HG03039 (cell line): Measurements from ENCODE around the gene ETV1.
"Not testable (repeated sequence)": the region's sequence is repeated elsewhere in the genome, so short reads cannot be mapped to it uniquely, and the experiment has no call there.

ENCODE experiments used
- ATAC-seq: cut with Tn5 transposase; IDR thresholded peaks from one replicate; pipeline ENCODE4 v1.9.1; 2021; ENCODE audit warnings: mild to moderate bottlenecking, moderate library complexity; ENCODE audit not compliant: unreplicated experiment

ETV1 gene

GRCh38 chr7:13933536-13933935 is 55.9 kb downstream of the ETV1 start:
- ATAC-seq: no peak

GRCh38 chr7:13933091-13933490 is 56.4 kb downstream of the ETV1 start:
- no peak for ATAC-seq

- no peak for ATAC-seq
Observed at GRCh38 chr7:13932131-13932530, 57.3 kb downstream of the ETV1 start.

GRCh38 chr7:13921062-13921461 is 68.4 kb downstream of the ETV1 start:
- no peak for ATAC-seq

GRCh38 chr7:13920053-13920697 is 69.3 kb downstream of the ETV1 start:
- ATAC-seq: no peak

- not testable (repeated sequence) for ATAC-seq
Observed at GRCh38 chr7:13918333-13918732, 71.1 kb downstream of the ETV1 start.

GRCh38 chr7:13917103-13917502 is 72.4 kb downstream of the ETV1 start:
- ATAC-seq: not testable (repeated sequence)

- no peak for ATAC-seq
Observed at GRCh38 chr7:13915891-13916290, 73.6 kb downstream of the ETV1 start.

- ATAC-seq: no peak
Observed at GRCh38 chr7:13912715-13913278, 76.7 kb downstream of the ETV1 start.

- ATAC-seq: no peak
Observed at GRCh38 chr7:13911909-13912308, 77.6 kb downstream of the ETV1 start.

GRCh38 chr7:13910805-13911551 is 78.5 kb downstream of the ETV1 start:
- no peak for ATAC-seq

- ATAC-seq: no peak
Observed at GRCh38 chr7:13908667-13909397, 80.6 kb downstream of the ETV1 start.

- no peak for ATAC-seq
Observed at GRCh38 chr7:13907831-13908230, 81.6 kb downstream of the ETV1 start.

GRCh38 chr7:13904689-13905088 is 84.8 kb downstream of the ETV1 start:
- no peak for ATAC-seq

GRCh38 chr7:13904007-13904406 is 85.5 kb downstream of the ETV1 start:
- no peak for ATAC-seq

GRCh38 chr7:13901577-13901976 is 87.9 kb downstream of the ETV1 start:
- ATAC-seq: no peak

GRCh38 chr7:13898957-13899670 is 90.4 kb downstream of the ETV1 start:
- ATAC-seq: no peak

GRCh38 chr7:13897819-13898218 is 91.6 kb downstream of the ETV1 start:
- ATAC-seq: no peak

- ATAC-seq: no peak
Observed at GRCh38 chr7:13894954-13895353, 94.5 kb downstream of the ETV1 start.

- no peak for ATAC-seq
Observed at GRCh38 chr7:13894377-13894776, 95.1 kb downstream of the ETV1 start.

GRCh38 chr7:13890793-13891192 is 98.7 kb downstream of the ETV1 start:
- no peak for ATAC-seq
